Cardiac muscle cell (in vitro differentiated cells and primary cell): Measurements from ENCODE around the gene TXK. TPM values are rescaled to one million over a fixed set of nuclear protein-coding genes. Genes with fewer than 3 reads are reported as not detected.
A peak's percentile ranks its signal among the peaks of the same experiment; 100 is the strongest.

Experiments used
- DNase-seq, 2 donors: peaks; one replicate each; pipeline versions ENCODE4 v3.0.0 to v3.0.0-alpha.2; 2010 to 2017; ENCODE audit warnings: low read depth in 1 of 2, low spot score in 1 of 2
- H3K27ac ChIP-seq: fragments of 200-600 bp; sonication (generic); 2 replicates; pipeline ENCODE4 v1.5.1; 2016
- H3K27me3 ChIP-seq: fragments of 200-600 bp; sonication (generic); 2 replicates; pipeline ENCODE4 v1.6.0; 2016; ENCODE audit warnings: control low read depth
- H3K36me3 ChIP-seq: fragments of 200-600 bp; sonication (generic); 2 replicates; pipeline ENCODE4 v1.5.1; 2016; ENCODE audit warnings: control low read depth
- H3K4me1 ChIP-seq: fragments of 200-600 bp; sonication (generic); 2 replicates; pipeline ENCODE4 v1.8.1; 2017; ENCODE audit warnings: low read depth, mild to moderate bottlenecking, mixed run types
- H3K4me3 ChIP-seq: fragments of 200-600 bp; sonication (generic); 2 replicates; pipeline ENCODE4 v1.5.1; 2016; ENCODE audit warnings: mild to moderate bottlenecking
- H3K9me3 ChIP-seq: fragments of 200-600 bp; sonication (generic); 2 replicates; pipeline ENCODE4 v1.5.1; 2017; ENCODE audit warnings: low read depth, mild to moderate bottlenecking, control low read depth
- polyA plus RNA-seq: library from polyadenylated mRNA; unstranded; fragments of >200 nt; fragmentation: Nextera tagmentation; extraction: Ambion mirVana; gene quantifications from 2 replicates; pipeline ENCODE4 v1.2.1, GENCODE V29; 2016
- total RNA-seq: library from RNA; depleted of rRNA; stranded (reverse); fragments of >200 nt; gene quantifications from 2 replicates; pipeline ENCODE4 v1.2.3, GENCODE V29; 2016
- TF ChIP-seq, protein P1 (sequence below): IDR thresholded peaks from 2 replicates; pipeline ENCODE4 v1.5.1; 2012; ENCODE audit warnings: low read depth, mild to moderate bottlenecking, low read length

Gene TXK
- total and polyA plus RNA-seq, 2 experiments from 2014 or later: 0.83 to 0.93 TPM

GRCh38 chr4:48162162-48162561 lies 28.1 kb upstream of the TXK start:
- H3K27ac ChIP-seq: no peak overlapping the region
- TF ChIP-seq, protein P1, sequence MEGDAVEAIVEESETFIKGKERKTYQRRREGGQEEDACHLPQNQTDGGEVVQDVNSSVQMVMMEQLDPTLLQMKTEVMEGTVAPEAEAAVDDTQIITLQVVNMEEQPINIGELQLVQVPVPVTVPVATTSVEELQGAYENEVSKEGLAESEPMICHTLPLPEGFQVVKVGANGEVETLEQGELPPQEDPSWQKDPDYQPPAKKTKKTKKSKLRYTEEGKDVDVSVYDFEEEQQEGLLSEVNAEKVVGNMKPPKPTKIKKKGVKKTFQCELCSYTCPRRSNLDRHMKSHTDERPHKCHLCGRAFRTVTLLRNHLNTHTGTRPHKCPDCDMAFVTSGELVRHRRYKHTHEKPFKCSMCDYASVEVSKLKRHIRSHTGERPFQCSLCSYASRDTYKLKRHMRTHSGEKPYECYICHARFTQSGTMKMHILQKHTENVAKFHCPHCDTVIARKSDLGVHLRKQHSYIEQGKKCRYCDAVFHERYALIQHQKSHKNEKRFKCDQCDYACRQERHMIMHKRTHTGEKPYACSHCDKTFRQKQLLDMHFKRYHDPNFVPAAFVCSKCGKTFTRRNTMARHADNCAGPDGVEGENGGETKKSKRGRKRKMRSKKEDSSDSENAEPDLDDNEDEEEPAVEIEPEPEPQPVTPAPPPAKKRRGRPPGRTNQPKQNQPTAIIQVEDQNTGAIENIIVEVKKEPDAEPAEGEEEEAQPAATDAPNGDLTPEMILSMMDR: no peak
- H3K27me3 ChIP-seq: no peaks in the 10 kb centered on the region
- H3K4me3 ChIP-seq: no peak overlapping the region
- DNase-seq: peak in 1 of 2 donors; percentile 53
- H3K36me3 ChIP-seq: no peaks in the 10 kb centered on the region
- no peaks in the 10 kb centered on the region for H3K4me1 ChIP-seq
- no peaks in the 10 kb centered on the region for H3K9me3 ChIP-seq

- TF ChIP-seq, protein P1: no peak
- Histone ChIP-seq H3K4me3 (no peak overlapping the region), H3K4me1 (no peaks in the 10 kb centered on the region), H3K27me3 (no peaks in the 10 kb centered on the region), H3K9me3 (peaks cover 3% of the 10 kb centered on the region), H3K27ac (no peak overlapping the region), H3K36me3 (no peaks in the 10 kb centered on the region)
- no peak for DNase-seq
These were observed 23.2 kb upstream of the TXK start for GRCh38 chr4:48157271-48157670.

GRCh38 chr4:48156423-48156822 lies 22.4 kb upstream of the TXK start:
- no peak overlapping the region for H3K4me3 ChIP-seq
- H3K36me3 ChIP-seq: no peaks in the 10 kb centered on the region
- peaks cover 3% of the 10 kb centered on the region for H3K9me3 ChIP-seq
- no peaks in the 10 kb centered on the region for H3K4me1 ChIP-seq
- no peak overlapping the region for H3K27ac ChIP-seq
- DNase-seq: no peak
- TF ChIP-seq, protein P1: no peak
- no peaks in the 10 kb centered on the region for H3K27me3 ChIP-seq

GRCh38 chr4:48153791-48154550 lies 19.9 kb upstream of the TXK start:
- H3K27ac ChIP-seq: no peak overlapping the region
- TF ChIP-seq, protein P1: no peak
- H3K9me3 ChIP-seq: peaks cover 3% of the 10 kb centered on the region
- no peak for DNase-seq
- H3K4me1 ChIP-seq: peaks cover 5% of the 10 kb centered on the region
- no peaks in the 10 kb centered on the region for H3K36me3 ChIP-seq
- H3K4me3 ChIP-seq: no peak overlapping the region
- no peaks in the 10 kb centered on the region for H3K27me3 ChIP-seq

DNA sequence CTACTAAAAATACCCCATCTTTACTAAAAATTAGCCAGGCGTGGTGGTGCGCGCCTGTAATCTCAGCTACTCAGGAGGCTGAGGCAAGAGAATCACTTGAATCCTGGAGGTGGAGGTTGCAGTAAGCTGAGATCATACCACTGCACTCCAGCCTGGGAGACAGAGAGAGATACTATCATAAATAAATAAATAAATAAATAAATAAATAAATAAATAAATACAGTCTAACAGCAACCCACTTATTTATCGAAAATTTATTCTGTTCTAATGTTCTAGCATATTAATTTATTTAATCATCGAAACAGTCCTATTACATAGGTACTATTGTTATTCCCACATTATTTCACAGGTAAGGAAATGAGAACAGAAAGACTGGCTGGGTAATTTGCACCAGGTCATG lies 18.2 kb upstream of the TXK start:
- Histone ChIP-seq H3K27ac (no peak overlapping the region), H3K27me3 (no peaks in the 10 kb centered on the region), H3K36me3 (no peaks in the 10 kb centered on the region), H3K9me3 (peaks cover 3% of the 10 kb centered on the region), H3K4me1 (peaks cover 5% of the 10 kb centered on the region), H3K4me3 (no peak overlapping the region)
- TF ChIP-seq, protein P1: no peak
- no peak for DNase-seq
